IgD-negative memory B cell (primary cell): ENCODE results near the gene FLT3LG. TPM values are rescaled to one million over a fixed set of nuclear protein-coding genes. Genes with fewer than 3 reads are reported as not detected.
A peak's percentile ranks its signal among the peaks of the same experiment; 100 is the strongest.

Experiments
- H3K27ac Mint-ChIP-seq, 3 donors: one replicate each; pipeline ENCODE4 v1.8.0; 2020 to 2022; ENCODE audit warnings: mild to moderate bottlenecking in 3 of 3, mixed read lengths in 3 of 3, moderate library complexity in 1 of 3
- H3K27me3 Mint-ChIP-seq: one replicate; pipeline ENCODE4 v1.8.0; 2021; ENCODE audit warnings: mixed read lengths
- H3K36me3 Mint-ChIP-seq: one replicate; pipeline ENCODE4 v1.8.0; 2020; ENCODE audit warnings: mild to moderate bottlenecking, mixed read lengths
- H3K4me1 Mint-ChIP-seq, 3 donors: one replicate each; pipeline ENCODE4 v1.8.0; 2020 to 2022; ENCODE audit warnings: mixed read lengths in 3 of 3, mild to moderate bottlenecking in 1 of 3
- H3K4me3 Mint-ChIP-seq, 4 donors: one replicate each; pipeline ENCODE4 v1.8.0; 2020 to 2022; ENCODE audit warnings: mild to moderate bottlenecking in 4 of 4, mixed read lengths in 4 of 4, moderate library complexity in 3 of 4
- H3K9me3 Mint-ChIP-seq, 3 donors: one replicate each; pipeline ENCODE4 v1.8.0; 2020 to 2021; ENCODE audit warnings: mixed read lengths in 3 of 3, mild to moderate bottlenecking in 1 of 3
- polyA plus RNA-seq: library from polyadenylated mRNA; unstranded; fragments of 300-500 nt; fragmentation: Illumina TruSeq; gene quantifications from one replicate; pipeline ENCODE4 v1.2.3, GENCODE V29; 2021

FLT3LG gene
- polyA plus RNA-seq, 1 donor from 2014 or later = 24.3 TPM

- Mint-ChIP-seq H3K4me1 (peaks cover 12 to 23% (median 17%) of the 10 kb centered on the region in 3 donors), H3K27me3 (peaks cover 79% of the 10 kb centered on the region), H3K4me3 (peak overlapping the region in 1 of 4 donors; percentile 65), H3K9me3 (peaks cover 0 to 1% (median 0%) of the 10 kb centered on the region in 3 donors), H3K36me3 (no peaks in the 10 kb centered on the region), H3K27ac (peak overlapping the region in 1 of 3 donors; percentile 83)
These were observed 39.0 kb upstream of the FLT3LG start for GRCh38 chr19:49434907-49435583.

GRCh38 chr19:49435670-49436069 is 38.3 kb upstream of the FLT3LG start:
- Mint-ChIP-seq H3K27me3 (peaks cover 80% of the 10 kb centered on the region), H3K27ac (peak overlapping the region in 1 of 3 donors; percentile 83), H3K4me3 (peak overlapping the region in 1 of 4 donors; percentile 65), H3K4me1 (peaks cover 11 to 24% (median 18%) of the 10 kb centered on the region in 3 donors), H3K9me3 (peaks cover 0 to 1% (median 0%) of the 10 kb centered on the region in 3 donors), H3K36me3 (no peaks in the 10 kb centered on the region)

GRCh38 chr19:49436381-49437017 is 37.5 kb upstream of the FLT3LG start:
- H3K9me3 Mint-ChIP-seq = peaks cover 0 to 1% (median 0%) of the 10 kb centered on the region in 3 donors
- peak overlapping the region in 2 of 4 donors; percentile 16 to 63 for H3K4me3 Mint-ChIP-seq
- no peaks in the 10 kb centered on the region for H3K36me3 Mint-ChIP-seq
- peaks cover 15 to 22% (median 21%) of the 10 kb centered on the region in 3 donors for H3K4me1 Mint-ChIP-seq
- peak overlapping the region in 1 of 3 donors; percentile 66 for H3K27ac Mint-ChIP-seq
- H3K27me3 Mint-ChIP-seq = peaks cover 82% of the 10 kb centered on the region

- peaks cover 18 to 26% (median 22%) of the 10 kb centered on the region in 3 donors for H3K4me1 Mint-ChIP-seq
- peak overlapping the region in 2 of 3 donors; percentile 29 to 60 for H3K27ac Mint-ChIP-seq
- peak overlapping the region in 2 of 4 donors; percentile 16 to 82 for H3K4me3 Mint-ChIP-seq
- H3K9me3 Mint-ChIP-seq = peaks cover 0 to 1% (median 0%) of the 10 kb centered on the region in 3 donors
- H3K27me3 Mint-ChIP-seq = peaks cover 86% of the 10 kb centered on the region
- no peaks in the 10 kb centered on the region for H3K36me3 Mint-ChIP-seq
These were observed 36.8 kb upstream of the FLT3LG start for GRCh38 chr19:49437231-49437630.

- peaks cover 0 to 1% (median 0%) of the 10 kb centered on the region in 3 donors for H3K9me3 Mint-ChIP-seq
- H3K4me1 Mint-ChIP-seq = peaks cover 16 to 23% (median 22%) of the 10 kb centered on the region in 3 donors
- H3K4me3 Mint-ChIP-seq = no peak overlapping the region
- no peaks in the 10 kb centered on the region for H3K36me3 Mint-ChIP-seq
- H3K27me3 Mint-ChIP-seq = peaks cover 75% of the 10 kb centered on the region
- H3K27ac Mint-ChIP-seq = peak overlapping the region in 1 of 3 donors; percentile 5
These were observed 35.8 kb upstream of the FLT3LG start for GRCh38 chr19:49438261-49438660.

- H3K27ac Mint-ChIP-seq = peak overlapping the region in 1 of 3 donors; percentile 20
- H3K4me1 Mint-ChIP-seq = peaks cover 19 to 22% (median 22%) of the 10 kb centered on the region in 3 donors
- H3K4me3 Mint-ChIP-seq = peak overlapping the region in 3 of 4 donors; percentile 5 to 66 (median 39)
- no peaks in the 10 kb centered on the region for H3K36me3 Mint-ChIP-seq
- peaks cover 0 to 1% (median 0%) of the 10 kb centered on the region in 3 donors for H3K9me3 Mint-ChIP-seq
- peaks cover 67% of the 10 kb centered on the region for H3K27me3 Mint-ChIP-seq
These were observed 34.2 kb upstream of the FLT3LG start for GRCh38 chr19:49439836-49440235.

GRCh38 chr19:49440439-49441209 is 33.4 kb upstream of the FLT3LG start:
- Mint-ChIP-seq H3K4me3 (peak overlapping the region; percentile 34 to 86 (median 60)), H3K4me1 (peaks cover 15 to 25% (median 20%) of the 10 kb centered on the region in 3 donors), H3K27me3 (peaks cover 60% of the 10 kb centered on the region), H3K9me3 (no peaks in the 10 kb centered on the region), H3K27ac (peak overlapping the region in 2 of 3 donors; percentile 20 to 78), H3K36me3 (no peaks in the 10 kb centered on the region)

- H3K27me3 Mint-ChIP-seq = peaks cover 53% of the 10 kb centered on the region
These were observed 32.6 kb upstream of the FLT3LG start, which contains the start of gene SLC17A7 for GRCh38 chr19:49441210-49441959. Gene SLC17A7, minus strand, starts transcription at chr19:49441527. Its CDS starts 148 bp downstream, at chr19:49441379.

GRCh38 chr19:49441960-49442350 is 32.1 kb upstream of the FLT3LG start:
- Mint-ChIP-seq H3K4me1 (peaks cover 11 to 25% (median 18%) of the 10 kb centered on the region in 3 donors), H3K27ac (peak overlapping the region in 2 of 3 donors; percentile 59 to 86), H3K36me3 (peaks cover 2% of the 10 kb centered on the region), H3K9me3 (no peaks in the 10 kb centered on the region), H3K27me3 (peaks cover 47% of the 10 kb centered on the region), H3K4me3 (peak overlapping the region; percentile 44 to 96 (median 88))

More at GRCh38 chr19:49441210-49441959, 32.6 kb upstream of the FLT3LG start, which contains the start of gene SLC17A7:
- Mint-ChIP-seq H3K4me3 (peak within 1 kb of the TSS; percentile 80 to 96 (median 90)), H3K27ac (peak within 1 kb of the TSS; percentile 59 to 86 (median 78)), H3K9me3 (no peaks in the 10 kb centered on the region), H3K4me1 (peaks cover 11 to 25% (median 19%) of the 10 kb centered on the region in 3 donors), H3K36me3 (peaks cover 2% of the 10 kb centered on the region)

- peaks cover 2% of the 10 kb centered on the region for H3K36me3 Mint-ChIP-seq
- peaks cover 11 to 25% (median 18%) of the 10 kb centered on the region in 3 donors for H3K4me1 Mint-ChIP-seq
- peaks cover 43% of the 10 kb centered on the region for H3K27me3 Mint-ChIP-seq
- H3K27ac Mint-ChIP-seq = peak overlapping the region in 2 of 3 donors; percentile 59 to 86
- H3K9me3 Mint-ChIP-seq = no peaks in the 10 kb centered on the region
- H3K4me3 Mint-ChIP-seq = peak overlapping the region; percentile 80 to 96 (median 90)
These were observed 31.7 kb upstream of the FLT3LG start for GRCh38 chr19:49442354-49442753.

GRCh38 chr19:49442771-49443365 is 31.1 kb upstream of the FLT3LG start:
- H3K27ac Mint-ChIP-seq = peak overlapping the region; percentile 86 to 97 (median 93)
- H3K36me3 Mint-ChIP-seq = peaks cover 2% of the 10 kb centered on the region
- H3K9me3 Mint-ChIP-seq = no peaks in the 10 kb centered on the region
- H3K4me3 Mint-ChIP-seq = peak overlapping the region; percentile 80 to 96 (median 90)
- peaks cover 11 to 25% (median 18%) of the 10 kb centered on the region in 3 donors for H3K4me1 Mint-ChIP-seq
- H3K27me3 Mint-ChIP-seq = peaks cover 40% of the 10 kb centered on the region

- peaks cover 34% of the 10 kb centered on the region for H3K27me3 Mint-ChIP-seq
- peaks cover 8 to 23% (median 20%) of the 10 kb centered on the region in 3 donors for H3K4me1 Mint-ChIP-seq
- H3K4me3 Mint-ChIP-seq = peak overlapping the region; percentile 80 to 96 (median 90)
- H3K9me3 Mint-ChIP-seq = no peaks in the 10 kb centered on the region
- peak overlapping the region; percentile 86 to 97 (median 93) for H3K27ac Mint-ChIP-seq
- H3K36me3 Mint-ChIP-seq = peaks cover 2% of the 10 kb centered on the region
These were observed 30.5 kb upstream of the FLT3LG start for GRCh38 chr19:49443366-49444099.
